ENCODE results near the gene GUCD1. TPM values are rescaled to one million over a fixed set of nuclear protein-coding genes. Genes with fewer than 3 reads are reported as not detected.

Gene GUCD1
- total and polyA plus RNA-seq, 2 of the 13 experiments (the other 11 are each of a cell fraction or from before 2014, with no cell fraction given), result 128 to 245 TPM

GRCh38 chr22:24555165-24556039 is 464 bp upstream of the GUCD1 start, which contains the start of gene SNRPD3 (continued):
- TF ChIP-seq ZNF33B (CRISPR knock-in tag; IDR thresholded peaks at IDR 0.05) (peak; percentile 78; the same call in 1 of the 2 replicates), ZNF607 (CRISPR knock-in tag; IDR thresholded peaks at IDR 0.05; ENCODE audit: borderline replicate concordance) (peak; percentile 76; the same call in 1 of the 2 replicates), MAZ (IDR thresholded peaks at IDR 0.05; ENCODE audit: borderline replicate concordance, low read depth, low read length) (peak; percentile 47; the same call in 1 of the 2 replicates), MAZ (CRISPR knock-in tag; IDR thresholded peaks at IDR 0.05; ENCODE audit: low read depth) (peak; percentile 60; the same call in 1 of the 2 replicates), ZNF251 (CRISPR knock-in tag; IDR thresholded peaks at IDR 0.05) (no peak), ZNF142 (CRISPR knock-in tag; IDR thresholded peaks at IDR 0.05) (no peak), KDM1A (CRISPR knock-in tag; IDR thresholded peaks at IDR 0.05) (no peak), ZNF543 (CRISPR knock-in tag; IDR thresholded peaks at IDR 0.05) (peak; percentile 66), ZUFSP (CRISPR knock-in tag; IDR thresholded peaks at IDR 0.05; ENCODE audit: borderline replicate concordance) (no peak), RXRA (CRISPR knock-in tag; IDR thresholded peaks at IDR 0.05) (peak; percentile 79), ETV5 (CRISPR knock-in tag; IDR thresholded peaks at IDR 0.05; ENCODE audit: borderline replicate concordance) (peak; percentile 84), ZBTB42 (CRISPR knock-in tag; IDR thresholded peaks at IDR 0.05) (0 out of 2 replicates have a peak, but pooled peaks have one; percentile 31), SP4 (CRISPR knock-in tag; IDR thresholded peaks at IDR 0.05) (peak; percentile 84; the same call in 1 of the 2 replicates)
- TF ChIP-seq, protein P1, sequence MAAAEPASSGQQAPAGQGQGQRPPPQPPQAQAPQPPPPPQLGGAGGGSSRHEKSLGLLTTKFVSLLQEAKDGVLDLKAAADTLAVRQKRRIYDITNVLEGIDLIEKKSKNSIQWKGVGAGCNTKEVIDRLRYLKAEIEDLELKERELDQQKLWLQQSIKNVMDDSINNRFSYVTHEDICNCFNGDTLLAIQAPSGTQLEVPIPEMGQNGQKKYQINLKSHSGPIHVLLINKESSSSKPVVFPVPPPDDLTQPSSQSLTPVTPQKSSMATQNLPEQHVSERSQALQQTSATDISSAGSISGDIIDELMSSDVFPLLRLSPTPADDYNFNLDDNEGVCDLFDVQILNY (CRISPR knock-in tag; conservative IDR thresholded peaks at IDR 0.05), result 0 out of 2 replicates have a peak, but pooled peaks have one; percentile 52
